GM12864 (cell line): ENCODE measurements around the gene CROT.

ENCODE experiments used
- DNase-seq: peaks from one replicate; pipeline ENCODE4 v3.0.0-alpha.2; 2011; ENCODE audit warnings: low read depth
- H3K4me3 ChIP-seq: 2 replicates; pipeline ENCODE4 v1.5.1; 2011; ENCODE audit warnings: mild to moderate bottlenecking, low read depth, low read length, control low read depth
- TF ChIP-seq, protein P1 (sequence below): IDR thresholded peaks from 2 replicates; pipeline ENCODE4 v1.5.1; 2011; ENCODE audit warnings: low read depth, mild to moderate bottlenecking, moderate library complexity, low read length, control low read depth, inconsistent platforms; ENCODE audit errors: missing control alignments

The CROT gene

GRCh38 chr7:87342231-87342630 lies 3.2 kb upstream of the CROT start:
- H3K4me3 ChIP-seq: no peak overlapping the region
- TF ChIP-seq, protein P1, sequence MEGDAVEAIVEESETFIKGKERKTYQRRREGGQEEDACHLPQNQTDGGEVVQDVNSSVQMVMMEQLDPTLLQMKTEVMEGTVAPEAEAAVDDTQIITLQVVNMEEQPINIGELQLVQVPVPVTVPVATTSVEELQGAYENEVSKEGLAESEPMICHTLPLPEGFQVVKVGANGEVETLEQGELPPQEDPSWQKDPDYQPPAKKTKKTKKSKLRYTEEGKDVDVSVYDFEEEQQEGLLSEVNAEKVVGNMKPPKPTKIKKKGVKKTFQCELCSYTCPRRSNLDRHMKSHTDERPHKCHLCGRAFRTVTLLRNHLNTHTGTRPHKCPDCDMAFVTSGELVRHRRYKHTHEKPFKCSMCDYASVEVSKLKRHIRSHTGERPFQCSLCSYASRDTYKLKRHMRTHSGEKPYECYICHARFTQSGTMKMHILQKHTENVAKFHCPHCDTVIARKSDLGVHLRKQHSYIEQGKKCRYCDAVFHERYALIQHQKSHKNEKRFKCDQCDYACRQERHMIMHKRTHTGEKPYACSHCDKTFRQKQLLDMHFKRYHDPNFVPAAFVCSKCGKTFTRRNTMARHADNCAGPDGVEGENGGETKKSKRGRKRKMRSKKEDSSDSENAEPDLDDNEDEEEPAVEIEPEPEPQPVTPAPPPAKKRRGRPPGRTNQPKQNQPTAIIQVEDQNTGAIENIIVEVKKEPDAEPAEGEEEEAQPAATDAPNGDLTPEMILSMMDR: no peak
- no peak for DNase-seq

GRCh38 chr7:87344446-87344845 lies 1.0 kb upstream of the CROT start:
- TF ChIP-seq, protein P1: no peak
- DNase-seq: no peak
- H3K4me3 ChIP-seq: peak overlapping the region; percentile 68

DNA sequence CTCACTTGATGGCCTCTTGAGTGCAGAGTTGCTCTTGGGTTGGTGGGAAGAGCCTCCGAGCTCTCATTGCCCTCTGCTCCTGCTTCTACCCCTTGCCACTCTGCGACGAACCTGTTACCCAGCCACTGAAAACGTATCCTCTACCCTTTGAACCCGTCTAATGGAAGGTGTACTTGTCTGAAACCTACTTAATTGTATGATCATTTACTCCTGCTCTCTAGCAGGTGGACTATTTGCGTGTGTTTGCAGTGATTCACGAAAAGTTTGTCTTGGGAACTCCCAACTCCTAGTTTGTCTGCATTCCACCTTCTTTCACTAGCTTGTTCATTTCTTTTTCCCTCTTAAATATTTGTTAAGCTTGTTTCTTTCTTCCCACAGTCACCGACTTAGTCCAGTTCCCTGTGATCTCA lies 503 bp downstream of the CROT start:
- DNase-seq: no peak
- TF ChIP-seq, protein P1: no peak
- peak overlapping the region; percentile 68 for H3K4me3 ChIP-seq

- TF ChIP-seq, protein P1: no peak
- no peak for DNase-seq
- no peak overlapping the region for H3K4me3 ChIP-seq
Measured at GRCh38 chr7:87347207-87347606, 1.7 kb downstream of the CROT start.

DNA sequence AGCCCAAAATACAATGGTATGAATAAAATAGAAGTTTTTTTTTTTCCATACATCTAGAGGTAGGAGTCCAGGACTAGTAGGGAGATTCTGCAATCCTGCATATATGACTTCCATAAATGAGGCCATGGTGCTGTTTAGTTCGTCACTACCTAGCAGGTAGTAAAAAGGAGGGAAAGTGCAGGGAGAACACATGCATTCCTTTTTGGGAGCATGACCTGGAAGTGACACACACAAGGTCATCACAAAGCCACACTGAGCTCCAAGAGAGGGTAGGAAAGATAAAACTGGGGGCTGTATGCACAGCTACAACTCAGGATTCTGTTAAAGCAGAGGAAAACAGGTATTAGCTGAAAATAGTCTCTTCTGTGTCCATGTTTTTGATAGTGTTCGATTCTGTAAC lies 2.2 kb downstream of the CROT start:
- H3K4me3 ChIP-seq: no peak overlapping the region
- DNase-seq: no peak
- TF ChIP-seq, protein P1: no peak

DNA sequence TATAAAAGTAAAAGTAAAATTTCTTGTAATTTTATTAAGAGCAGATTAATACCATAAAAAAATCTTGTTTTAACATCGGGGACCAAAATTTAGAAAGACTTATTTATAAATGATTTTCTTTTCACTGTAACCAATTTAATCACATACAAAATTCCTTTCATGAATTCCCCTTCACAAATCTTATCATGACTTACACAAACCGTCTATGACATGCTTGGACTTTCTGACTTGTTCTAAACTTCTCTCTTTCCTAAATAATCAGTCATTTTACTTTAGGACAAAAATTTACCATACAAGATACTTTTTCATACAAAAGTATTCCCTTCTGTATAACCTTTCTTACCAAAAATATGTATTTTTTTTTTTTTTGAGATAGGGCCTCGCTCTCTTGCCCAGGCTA lies 9.3 kb downstream of the CROT start:
- no peak overlapping the region for H3K4me3 ChIP-seq
- TF ChIP-seq, protein P1: no peak
- no peak for DNase-seq

- DNase-seq: no peak
- no peak overlapping the region for H3K4me3 ChIP-seq
- TF ChIP-seq, protein P1: no peak
Measured at GRCh38 chr7:87356448-87356847, 11.0 kb downstream of the CROT start.
